Lower leg skin (tissue), 3 donors: ENCODE measurements around the gene ZNF91.

Experiments used
- POLR2A ChIP-seq, 2 donors: fragments of 450-650 bp; IDR thresholded peaks; one replicate each; pipeline ENCODE4 v1.6.1; 2016 to 2017; ENCODE audit warnings: antibody characterized with exemption in 2 of 2, mild to moderate bottlenecking in 1 of 2, moderate library complexity in 1 of 2
- TF ChIP-seq, protein P1 (sequence below), 3 donors: fragments of 450-650 bp; IDR thresholded peaks; one replicate each; pipeline ENCODE4 v1.5.1; 2016; ENCODE audit warnings: antibody characterized with exemption in 3 of 3, mild to moderate bottlenecking in 3 of 3, moderate library complexity in 2 of 3

DNA sequence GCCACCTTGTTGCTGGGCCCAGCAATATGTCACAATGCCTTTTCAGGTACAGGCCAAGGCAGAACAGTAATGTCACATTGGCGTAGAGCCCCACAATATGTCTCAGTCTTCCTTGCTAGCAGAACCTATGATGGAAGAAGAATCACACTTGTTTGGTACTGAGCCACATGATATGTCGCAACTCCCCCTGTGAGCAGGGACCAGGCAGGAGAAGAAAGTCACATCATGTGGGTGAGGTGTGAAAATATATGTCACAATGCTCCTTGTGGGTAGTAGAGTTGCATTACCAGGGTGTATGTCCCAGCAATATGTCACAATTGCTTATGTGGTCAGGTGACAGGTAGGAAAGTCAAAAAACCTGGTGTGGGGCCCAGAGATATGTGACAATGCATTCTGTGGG, 7.1 kb upstream of the ZNF91 start:
- TF ChIP-seq, protein P1, sequence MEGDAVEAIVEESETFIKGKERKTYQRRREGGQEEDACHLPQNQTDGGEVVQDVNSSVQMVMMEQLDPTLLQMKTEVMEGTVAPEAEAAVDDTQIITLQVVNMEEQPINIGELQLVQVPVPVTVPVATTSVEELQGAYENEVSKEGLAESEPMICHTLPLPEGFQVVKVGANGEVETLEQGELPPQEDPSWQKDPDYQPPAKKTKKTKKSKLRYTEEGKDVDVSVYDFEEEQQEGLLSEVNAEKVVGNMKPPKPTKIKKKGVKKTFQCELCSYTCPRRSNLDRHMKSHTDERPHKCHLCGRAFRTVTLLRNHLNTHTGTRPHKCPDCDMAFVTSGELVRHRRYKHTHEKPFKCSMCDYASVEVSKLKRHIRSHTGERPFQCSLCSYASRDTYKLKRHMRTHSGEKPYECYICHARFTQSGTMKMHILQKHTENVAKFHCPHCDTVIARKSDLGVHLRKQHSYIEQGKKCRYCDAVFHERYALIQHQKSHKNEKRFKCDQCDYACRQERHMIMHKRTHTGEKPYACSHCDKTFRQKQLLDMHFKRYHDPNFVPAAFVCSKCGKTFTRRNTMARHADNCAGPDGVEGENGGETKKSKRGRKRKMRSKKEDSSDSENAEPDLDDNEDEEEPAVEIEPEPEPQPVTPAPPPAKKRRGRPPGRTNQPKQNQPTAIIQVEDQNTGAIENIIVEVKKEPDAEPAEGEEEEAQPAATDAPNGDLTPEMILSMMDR (IDR thresholded peaks at IDR 0.05), result no peak
- no peak for TF ChIP-seq POLR2A (IDR thresholded peaks at IDR 0.05)
